ENCODE results near the gene OTOF.

- TF ChIP-seq POLR2A (IDR thresholded peaks at IDR 0.05) (no peak), CTCF (IDR thresholded peaks at IDR 0.05) (no peak)
These were observed 66.5 kb downstream of the OTOF start for GRCh38 chr2:26411419-26411818.

Measured in body of pancreas (tissue), 4 donors.